ENCODE measurements around the gene MRPL46.

DNA sequence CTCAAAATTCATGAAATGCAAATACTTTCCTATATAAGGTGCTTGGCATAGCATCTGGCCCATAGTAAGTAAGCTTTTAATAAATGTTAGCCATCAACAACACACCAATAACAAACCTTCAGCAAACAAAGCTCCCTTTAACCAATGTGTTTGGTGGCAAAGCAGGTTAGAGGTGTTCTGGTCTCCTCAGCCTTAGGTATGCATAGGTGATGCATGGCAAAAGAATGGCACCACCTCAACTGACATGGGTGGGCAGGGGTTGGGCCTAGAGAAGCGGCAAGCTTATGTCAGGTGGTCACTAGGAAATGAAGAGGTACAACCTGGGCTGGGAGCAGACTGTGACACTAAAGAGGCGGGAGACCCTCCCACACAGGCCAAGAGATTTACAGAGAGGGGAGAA, 38.5 kb upstream of the MRPL46 start:
- TF ChIP-seq, protein P1, sequence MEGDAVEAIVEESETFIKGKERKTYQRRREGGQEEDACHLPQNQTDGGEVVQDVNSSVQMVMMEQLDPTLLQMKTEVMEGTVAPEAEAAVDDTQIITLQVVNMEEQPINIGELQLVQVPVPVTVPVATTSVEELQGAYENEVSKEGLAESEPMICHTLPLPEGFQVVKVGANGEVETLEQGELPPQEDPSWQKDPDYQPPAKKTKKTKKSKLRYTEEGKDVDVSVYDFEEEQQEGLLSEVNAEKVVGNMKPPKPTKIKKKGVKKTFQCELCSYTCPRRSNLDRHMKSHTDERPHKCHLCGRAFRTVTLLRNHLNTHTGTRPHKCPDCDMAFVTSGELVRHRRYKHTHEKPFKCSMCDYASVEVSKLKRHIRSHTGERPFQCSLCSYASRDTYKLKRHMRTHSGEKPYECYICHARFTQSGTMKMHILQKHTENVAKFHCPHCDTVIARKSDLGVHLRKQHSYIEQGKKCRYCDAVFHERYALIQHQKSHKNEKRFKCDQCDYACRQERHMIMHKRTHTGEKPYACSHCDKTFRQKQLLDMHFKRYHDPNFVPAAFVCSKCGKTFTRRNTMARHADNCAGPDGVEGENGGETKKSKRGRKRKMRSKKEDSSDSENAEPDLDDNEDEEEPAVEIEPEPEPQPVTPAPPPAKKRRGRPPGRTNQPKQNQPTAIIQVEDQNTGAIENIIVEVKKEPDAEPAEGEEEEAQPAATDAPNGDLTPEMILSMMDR (IDR thresholded peaks at IDR 0.05; ENCODE audit: borderline replicate concordance, extremely low read depth, low read length, poor library complexity, severe bottlenecking), result no peak
- TF ChIP-seq EZH2 (IDR thresholded peaks at IDR 0.05; ENCODE audit: borderline replicate concordance, low read depth, low read length, severe bottlenecking), result no peak
